Measurements from ENCODE around the gene CARS2. TPM values are rescaled to one million over a fixed set of nuclear protein-coding genes. Genes with fewer than 3 reads are reported as not detected.

The CARS2 gene
- polyA plus RNA-seq, 1 donor (not counting 4 experiments of a cell fraction or from before 2014, with no cell fraction given) = 90.0 TPM

DNA sequence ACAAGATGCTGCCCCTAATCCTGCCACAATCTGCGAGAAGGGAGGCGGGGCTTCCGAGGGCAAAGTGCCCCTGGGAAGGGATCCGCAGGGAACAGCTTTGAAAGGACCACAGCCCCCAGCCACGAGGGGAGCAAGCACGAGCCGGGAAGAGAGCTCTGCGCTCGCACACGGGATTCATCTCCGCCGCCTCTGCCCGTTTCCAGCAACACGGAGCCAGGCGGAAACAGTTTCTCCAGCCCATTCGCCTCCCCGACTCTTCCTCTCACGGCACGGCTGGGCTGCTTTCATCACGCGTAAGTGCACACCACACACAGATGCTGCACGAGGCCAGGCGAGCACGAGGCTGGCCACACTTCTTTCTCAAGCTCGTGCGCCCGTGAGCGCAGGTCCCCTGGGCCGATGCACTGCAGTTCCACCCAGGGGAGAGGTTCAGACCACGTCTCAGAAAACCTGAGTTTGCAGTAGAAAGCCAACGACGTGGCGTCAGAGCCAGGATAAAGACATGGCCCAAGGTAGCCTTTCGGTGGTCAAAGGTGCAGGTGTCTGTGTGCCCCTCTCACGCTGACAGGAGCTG, 57.0 kb downstream of the CARS2 start:
- H3K27ac ChIP-seq (ENCODE audit: control insufficient read depth, insufficient read depth, low read length) = no peak overlapping the region
- no peaks in the 10 kb centered on the region for H3K9me3 ChIP-seq (ENCODE audit: control insufficient read depth, low read depth, low read length)
- FAIRE-seq (no peak), DNase-seq (ENCODE audit: low read depth, low spot score) (no peak)
- no peak overlapping the region for H3K4me2 ChIP-seq (ENCODE audit: control insufficient read depth, extremely low read depth, insufficient read depth, low read depth, low read length)
- no peaks in the 10 kb centered on the region for H3K27me3 ChIP-seq (ENCODE audit: control insufficient read depth, extremely low read depth, insufficient read depth, low read length)
- no peak overlapping the region for H3K4me3 ChIP-seq (ENCODE audit: control insufficient read depth in 2 of 3, extremely low read depth in 1 of 3, insufficient read depth in 2 of 3, low read depth in 1 of 3, low read length in 3 of 3)
- TF ChIP-seq EZH2 (IDR thresholded peaks at IDR 0.05; ENCODE audit: low read length) = no peak
- TF ChIP-seq, protein P1, sequence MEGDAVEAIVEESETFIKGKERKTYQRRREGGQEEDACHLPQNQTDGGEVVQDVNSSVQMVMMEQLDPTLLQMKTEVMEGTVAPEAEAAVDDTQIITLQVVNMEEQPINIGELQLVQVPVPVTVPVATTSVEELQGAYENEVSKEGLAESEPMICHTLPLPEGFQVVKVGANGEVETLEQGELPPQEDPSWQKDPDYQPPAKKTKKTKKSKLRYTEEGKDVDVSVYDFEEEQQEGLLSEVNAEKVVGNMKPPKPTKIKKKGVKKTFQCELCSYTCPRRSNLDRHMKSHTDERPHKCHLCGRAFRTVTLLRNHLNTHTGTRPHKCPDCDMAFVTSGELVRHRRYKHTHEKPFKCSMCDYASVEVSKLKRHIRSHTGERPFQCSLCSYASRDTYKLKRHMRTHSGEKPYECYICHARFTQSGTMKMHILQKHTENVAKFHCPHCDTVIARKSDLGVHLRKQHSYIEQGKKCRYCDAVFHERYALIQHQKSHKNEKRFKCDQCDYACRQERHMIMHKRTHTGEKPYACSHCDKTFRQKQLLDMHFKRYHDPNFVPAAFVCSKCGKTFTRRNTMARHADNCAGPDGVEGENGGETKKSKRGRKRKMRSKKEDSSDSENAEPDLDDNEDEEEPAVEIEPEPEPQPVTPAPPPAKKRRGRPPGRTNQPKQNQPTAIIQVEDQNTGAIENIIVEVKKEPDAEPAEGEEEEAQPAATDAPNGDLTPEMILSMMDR (optimal IDR thresholded peaks at IDR 0.05 in 1 of 3, IDR thresholded peaks at IDR 0.05 in 1 of 3, conservative IDR thresholded peaks at IDR 0.05 in 1 of 3; ENCODE audit: extremely low read depth in 1 of 3, insufficient read depth in 2 of 3, low read length in 3 of 3) = no peak
- H3K4me1 ChIP-seq (ENCODE audit: control insufficient read depth, extremely low read depth, insufficient read depth, low read length) = no peaks in the 10 kb centered on the region
- no peaks in the 10 kb centered on the region for H3K79me2 ChIP-seq (ENCODE audit: control insufficient read depth, insufficient read depth, low read length)
- no peak overlapping the region for H3K9ac ChIP-seq (ENCODE audit: control insufficient read depth, extremely low read depth, insufficient read depth, low read length)
- dilution Hi-C loops (cut with MboI; ENCODE audit: extremely low pct_ligation_motif_present, low sequenced_read_pairs) = no loop called here
- H2AFZ ChIP-seq (ENCODE audit: control insufficient read depth, low read length) = no peak overlapping the region
- peaks cover 26% of the 10 kb centered on the region in 2 experiments for H3K36me3 ChIP-seq (ENCODE audit: control insufficient read depth in 2 of 2, extremely low read depth in 1 of 2, insufficient read depth in 2 of 2, low read length in 2 of 2)
- peaks cover 5% of the 10 kb centered on the region for H4K20me1 ChIP-seq (ENCODE audit: control insufficient read depth, extremely low read depth, insufficient read depth, low read length)
- H3K9me1 ChIP-seq (ENCODE audit: control insufficient read depth, extremely low read depth, insufficient read depth, low read length) = no peaks in the 10 kb centered on the region

DNA sequence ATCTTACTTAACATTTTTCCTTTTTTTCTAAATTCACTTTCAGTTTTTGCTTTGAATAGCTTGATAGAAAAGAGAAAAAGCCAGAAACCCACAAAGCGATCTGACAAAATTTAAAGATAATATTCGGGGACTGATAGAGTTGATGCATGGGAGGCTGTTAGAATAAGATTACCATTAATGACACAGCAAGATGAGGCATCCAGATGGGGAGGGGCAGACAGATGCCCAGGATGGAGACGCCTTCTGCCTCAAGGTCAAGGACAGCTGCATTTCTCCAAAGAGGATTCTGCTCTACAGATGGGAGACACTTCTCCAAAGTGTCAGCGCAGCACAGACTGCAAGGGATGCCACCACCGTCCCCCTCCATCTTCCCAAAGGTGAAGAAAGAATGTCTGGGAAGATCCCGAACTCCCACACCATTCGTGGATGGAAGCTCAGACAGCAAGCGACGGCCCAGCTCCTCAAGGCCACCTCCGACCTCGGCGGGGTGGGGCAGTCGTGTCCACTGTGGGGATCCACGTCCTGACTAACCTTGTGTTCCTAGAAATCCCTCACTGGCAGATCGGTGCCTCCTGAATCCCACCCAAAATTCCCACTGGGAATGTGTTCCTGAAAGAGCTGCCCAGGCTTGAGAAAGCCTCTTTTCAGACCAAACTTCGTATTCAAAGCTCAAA, 57.6 kb downstream of the CARS2 start:
- no peak for DNase-seq (ENCODE audit: low read depth, low spot score)
- Histone ChIP-seq H3K27ac (ENCODE audit: control insufficient read depth, insufficient read depth, low read length) (no peak overlapping the region), H4K20me1 (ENCODE audit: control insufficient read depth, extremely low read depth, insufficient read depth, low read length) (peaks cover 5% of the 10 kb centered on the region), H3K27me3 (ENCODE audit: control insufficient read depth, extremely low read depth, insufficient read depth, low read length) (no peaks in the 10 kb centered on the region), H2AFZ (ENCODE audit: control insufficient read depth, low read length) (no peak overlapping the region), H3K4me1 (ENCODE audit: control insufficient read depth, extremely low read depth, insufficient read depth, low read length) (no peaks in the 10 kb centered on the region), H3K9ac (ENCODE audit: control insufficient read depth, extremely low read depth, insufficient read depth, low read length) (no peak overlapping the region), H3K4me2 (ENCODE audit: control insufficient read depth, extremely low read depth, insufficient read depth, low read depth, low read length) (no peak overlapping the region), H3K79me2 (ENCODE audit: control insufficient read depth, insufficient read depth, low read length) (no peaks in the 10 kb centered on the region), H3K36me3 (ENCODE audit: control insufficient read depth in 2 of 2, extremely low read depth in 1 of 2, insufficient read depth in 2 of 2, low read length in 2 of 2) (peaks cover 24 to 32% of the 10 kb centered on the region in 2 experiments), H3K9me3 (ENCODE audit: control insufficient read depth, low read depth, low read length) (no peaks in the 10 kb centered on the region), H3K9me1 (ENCODE audit: control insufficient read depth, extremely low read depth, insufficient read depth, low read length) (no peaks in the 10 kb centered on the region), H3K4me3 (ENCODE audit: control insufficient read depth in 2 of 3, extremely low read depth in 1 of 3, insufficient read depth in 2 of 3, low read depth in 1 of 3, low read length in 3 of 3) (no peak overlapping the region)
- dilution Hi-C loops (cut with MboI; ENCODE audit: extremely low pct_ligation_motif_present, low sequenced_read_pairs) = no loop called here
- no peak for FAIRE-seq
- no peak for TF ChIP-seq EZH2 (IDR thresholded peaks at IDR 0.05; ENCODE audit: low read length)
- TF ChIP-seq, protein P1 (optimal IDR thresholded peaks at IDR 0.05 in 1 of 3, IDR thresholded peaks at IDR 0.05 in 1 of 3, conservative IDR thresholded peaks at IDR 0.05 in 1 of 3; ENCODE audit: extremely low read depth in 1 of 3, insufficient read depth in 2 of 3, low read length in 3 of 3) = no peak
